UCSD-AML1 (cell line): Measurements from ENCODE around the gene TBC1D3I.
"Not testable (repeated sequence)": the region's sequence is repeated elsewhere in the genome, so short reads cannot be mapped to it uniquely, and the experiment has no call there.

Experiments
- DNase-seq: peaks from one replicate; lab custom pipeline; 2025; ENCODE audit not compliant: unreplicated experiment; lab: John Stamatoyannopoulos, UW

The TBC1D3I gene

GRCh38 chr17:36264470-36264869 lies at the start of gene TBC1D3I:
Gene TBC1D3I (minus strand): TSS chr17:36264570. CDS start chr17:36262985, 1,585 bp downstream.
- not testable (repeated sequence) for DNase-seq

GRCh38 chr17:36295161-36295560 lies 30.8 kb upstream of the TBC1D3I start:
- DNase-seq, result not testable (repeated sequence)

GRCh38 chr17:36289965-36290612 lies 25.7 kb upstream of the TBC1D3I start:
- not testable (repeated sequence) for DNase-seq

- DNase-seq, result not testable (repeated sequence)
Observed at GRCh38 chr17:36284219-36284618, 19.8 kb upstream of the TBC1D3I start.

GRCh38 chr17:36283256-36283655 lies 18.9 kb upstream of the TBC1D3I start:
- not testable (repeated sequence) for DNase-seq

- not testable (repeated sequence) for DNase-seq
Observed at GRCh38 chr17:36242046-36242445, 22.3 kb downstream of the TBC1D3I start.

GRCh38 chr17:36229644-36230043 lies 34.7 kb downstream of the TBC1D3I start:
- not testable (repeated sequence) for DNase-seq

- not testable (repeated sequence) for DNase-seq
Observed at GRCh38 chr17:36222967-36223366, 41.4 kb downstream of the TBC1D3I start.

- DNase-seq, result not testable (repeated sequence)
Observed at GRCh38 chr17:36221581-36222100, 42.7 kb downstream of the TBC1D3I start.

- not testable (repeated sequence) for DNase-seq
Observed at GRCh38 chr17:36220737-36221580, 43.4 kb downstream of the TBC1D3I start.

GRCh38 chr17:36219556-36219955 lies 44.8 kb downstream of the TBC1D3I start:
- DNase-seq, result not testable (repeated sequence)

GRCh38 chr17:36215406-36216308 lies 48.7 kb downstream of the TBC1D3I start:
- not testable (repeated sequence) for DNase-seq

- DNase-seq, result no peak
Observed at GRCh38 chr17:36214918-36215317, 49.5 kb downstream of the TBC1D3I start.

- no peak for DNase-seq
Observed at GRCh38 chr17:36213695-36214094, 50.7 kb downstream of the TBC1D3I start.

- DNase-seq, result no peak
Observed at GRCh38 chr17:36212966-36213365, 51.4 kb downstream of the TBC1D3I start.

- DNase-seq, result no peak
Observed at GRCh38 chr17:36212272-36212605, 52.1 kb downstream of the TBC1D3I start.

GRCh38 chr17:36211484-36212271 lies 52.7 kb downstream of the TBC1D3I start:
- DNase-seq, result not testable (repeated sequence)

- not testable (repeated sequence) for DNase-seq
Observed at GRCh38 chr17:36210439-36211211, 53.7 kb downstream of the TBC1D3I start, which contains the start of gene CCL4L2. Gene CCL4L2 (plus strand): TSS chr17:36211063.

- DNase-seq, result no peak
Observed at GRCh38 chr17:36209575-36209974, 54.8 kb downstream of the TBC1D3I start.
